K562 (cell line): Measurements from ENCODE around the gene CISD3. TPM values are rescaled to one million over a fixed set of nuclear protein-coding genes. Genes with fewer than 3 reads are reported as not detected.

Source experiments
- BRD4 ChIP-seq: fragments of 200-600 bp; sonication (generic); IDR thresholded peaks from 2 replicates; pipeline ENCODE4 v1.6.1; 2017; ENCODE audit warnings: inconsistent platforms
- CCAR2 ChIP-seq: fragments of 200-400 bp; formaldehyde crosslinking; IDR thresholded peaks from 2 replicates; pipeline ENCODE4 v1.6.1; 2017; ENCODE audit warnings: mild to moderate bottlenecking, low read depth, low read length
- CREB1 ChIP-seq, 2 experiments: sonication (generic) in 1 of 2; formaldehyde crosslinking in 1 of 2; IDR thresholded peaks; 2 replicates each; pipeline versions ENCODE4 v1.6.1 to v1.8.0; 2012 to 2022; ENCODE audit warnings: inconsistent platforms in 1 of 2, mild to moderate bottlenecking in 1 of 2, missing genetic modification reagents in 1 of 2, moderate library complexity in 1 of 2
- ESRRA ChIP-seq: fragments of 450-650 bp; IDR thresholded peaks from 2 replicates; pipeline ENCODE4 v1.6.1; 2014; ENCODE audit warnings: low read depth, mild to moderate bottlenecking, moderate library complexity, borderline replicate concordance
- FOXM1 ChIP-seq, 2 experiments: fragments of 450-650 bp in 1 of 2; sonication (generic) in 1 of 2; formaldehyde crosslinking in 1 of 2; IDR thresholded peaks; 2 replicates each; pipeline versions ENCODE4 v1.6.1 to v1.9.0; 2017 to 2022; ENCODE audit warnings: low read depth in 2 of 2, mild to moderate bottlenecking in 2 of 2, missing genetic modification reagents in 1 of 2, moderate library complexity in 1 of 2
- NR2C1 ChIP-seq, 2 experiments: fragments of 450-650 bp; IDR thresholded peaks; 2 replicates each; pipeline ENCODE4 v1.6.1; 2017; ENCODE audit warnings: mild to moderate bottlenecking in 2 of 2, antibody characterized with exemption in 1 of 2, inconsistent platforms in 1 of 2, missing compliant biosample characterization in 1 of 2, missing genetic modification characterization in 1 of 2
- PHF21A ChIP-seq: fragments of 450-650 bp; IDR thresholded peaks from 2 replicates; pipeline ENCODE4 v1.6.1; 2017; ENCODE audit warnings: low read depth, borderline replicate concordance
- RBFOX2 ChIP-seq: fragments of 200-400 bp; formaldehyde crosslinking; IDR thresholded peaks from 2 replicates; pipeline ENCODE4 v1.6.1; 2017; ENCODE audit warnings: low read depth, mild to moderate bottlenecking, low read length, moderate library complexity
- TAF7 ChIP-seq: fragments of 450-650 bp; IDR thresholded peaks from 2 replicates; pipeline ENCODE4 v1.6.1; 2016; ENCODE audit warnings: missing genetic modification characterization, missing compliant biosample characterization
- TARDBP ChIP-seq: fragments of 450-650 bp; IDR thresholded peaks from 2 replicates; pipeline ENCODE4 v1.6.1; 2016
- TFAM ChIP-seq: fragments of 250-450 bp; sonication (Bioruptor Pico); conservative IDR thresholded peaks from 2 replicates; pipeline ENCODE4 v1.5.0; 2021; ENCODE audit warnings: mild to moderate bottlenecking, moderate library complexity
- TGIF2 ChIP-seq: sonication (generic); formaldehyde crosslinking; IDR thresholded peaks from 2 replicates; pipeline ENCODE4 v1.8.1; 2022; ENCODE audit warnings: mild to moderate bottlenecking, missing genetic modification reagents, moderate library complexity
- ZFP1 ChIP-seq: fragments of 450-650 bp; formaldehyde crosslinking; IDR thresholded peaks from 2 replicates; pipeline ENCODE4 v1.4.0; 2020; ENCODE audit warnings: mild to moderate bottlenecking, mixed read lengths
- ZNF445 ChIP-seq: fragments of 250-450 bp; sonication (Bioruptor Pico); IDR thresholded peaks from 2 replicates; pipeline ENCODE4 v1.4.0; 2020; ENCODE audit warnings: low read depth, mild to moderate bottlenecking, moderate library complexity
- polyA plus RNA-seq, 8 experiments: library from polyadenylated mRNA; depleted of rRNA in 4 of 8; stranded (reverse) in 5 of 8; unstranded in 3 of 8; fragments of >200 nt; fragmentation: Nextera tagmentation in 2 of 8; fragmentation: Illumina TruSeq in 1 of 8; extraction: Ambion mirVana in 2 of 8; extraction: Trizol in 1 of 8; gene quantifications; 2 replicates each; pipeline versions ENCODE4 v1.2.1 to v1.2.3, GENCODE V29; 2011 to 2014; ENCODE audit warnings: inconsistent platforms in 1 of 8, missing spikeins in 1 of 8
- total RNA-seq, 7 experiments: library from RNA; depleted of rRNA in 6 of 7; stranded (reverse); fragments of >200 nt in 6 of 7; fragmentation: Illumina TruSeq in 2 of 7; extraction: Trizol in 2 of 7; gene quantifications; 2 replicates each; pipeline versions ENCODE4 v1.2.1 to v1.2.3, GENCODE V29; 2011 to 2021; ENCODE audit warnings: low replicate concordance in 1 of 7
- TF ChIP-seq, protein P1 (sequence below): fragments of 250-450 bp; sonication (Bioruptor Pico); IDR thresholded peaks from 2 replicates; pipeline ENCODE4 v1.8.0; 2022; ENCODE audit warnings: moderate library complexity, mild to moderate bottlenecking, inconsistent platforms
- TF ChIP-seq, protein P2 (sequence below): fragments of 250-450 bp; sonication (Bioruptor Pico); IDR thresholded peaks from 2 replicates; pipeline ENCODE4 v1.4.0; 2020; ENCODE audit warnings: mild to moderate bottlenecking, moderate library complexity
- TF ChIP-seq, protein P3 (sequence below), 3 experiments: fragments of 200-800 bp in 1 of 3; sonication (Bioruptor generic) in 1 of 3; sonication (generic) in 1 of 3; formaldehyde crosslinking in 1 of 3; IDR thresholded peaks; 2 replicates each; pipeline versions ENCODE4 v1.6.1 to v1.8.0; 2016 to 2022; ENCODE audit warnings: mild to moderate bottlenecking in 2 of 3, missing compliant biosample characterization in 2 of 3, missing genetic modification characterization in 2 of 3, missing genetic modification reagents in 1 of 3
- TF ChIP-seq, protein P4 (sequence below): fragments of 200-400 bp; formaldehyde crosslinking; IDR thresholded peaks from 2 replicates; pipeline ENCODE4 v1.6.1; 2017; ENCODE audit warnings: mild to moderate bottlenecking, low read depth, low read length, moderate library complexity
- TF ChIP-seq, protein P5 (sequence below): fragments of 250-450 bp; sonication (Bioruptor Pico); IDR thresholded peaks from 2 replicates; pipeline ENCODE4 v1.5.0; 2021

The CISD3 gene
- total and polyA plus RNA-seq, 9 of the 15 experiments (the other 6 are each of a cell fraction or from before 2014, with no cell fraction given), result 5.0 to 60.7 (median 15.7) TPM

DNA sequence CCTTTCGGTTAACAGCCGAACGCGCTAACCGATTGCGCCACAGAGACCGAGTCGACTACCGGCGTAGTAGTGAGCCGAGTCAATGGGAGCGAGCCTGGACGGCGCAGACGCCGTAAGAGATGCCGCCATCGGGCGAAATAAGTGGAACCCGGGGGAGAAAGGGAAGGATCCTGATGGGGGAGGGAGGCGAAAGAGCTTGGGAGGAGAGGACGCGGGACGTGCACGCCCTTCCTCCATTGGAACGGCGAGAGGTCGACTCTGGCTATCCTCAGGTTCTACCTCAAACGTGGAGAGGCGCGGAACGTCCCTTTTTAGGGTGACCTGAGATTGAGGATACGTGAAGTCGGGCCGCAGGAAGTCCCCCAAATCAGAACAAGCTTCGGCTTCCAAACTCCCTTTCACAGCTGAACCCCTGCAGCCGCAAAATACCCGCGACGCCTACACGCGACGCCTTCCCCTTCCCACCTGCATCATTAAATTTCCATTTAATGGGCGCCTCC lies 21.7 kb downstream of the CISD3 start (continued):
- TF ChIP-seq, protein P1, sequence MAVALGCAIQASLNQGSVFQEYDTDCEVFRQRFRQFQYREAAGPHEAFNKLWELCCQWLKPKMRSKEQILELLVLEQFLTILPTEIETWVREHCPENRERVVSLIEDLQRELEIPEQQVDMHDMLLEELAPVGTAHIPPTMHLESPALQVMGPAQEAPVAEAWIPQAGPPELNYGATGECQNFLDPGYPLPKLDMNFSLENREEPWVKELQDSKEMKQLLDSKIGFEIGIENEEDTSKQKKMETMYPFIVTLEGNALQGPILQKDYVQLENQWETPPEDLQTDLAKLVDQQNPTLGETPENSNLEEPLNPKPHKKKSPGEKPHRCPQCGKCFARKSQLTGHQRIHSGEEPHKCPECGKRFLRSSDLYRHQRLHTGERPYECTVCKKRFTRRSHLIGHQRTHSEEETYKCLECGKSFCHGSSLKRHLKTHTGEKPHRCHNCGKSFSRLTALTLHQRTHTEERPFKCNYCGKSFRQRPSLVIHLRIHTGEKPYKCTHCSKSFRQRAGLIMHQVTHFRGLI (CRISPR knock-in tag), result no peak
- no peak for TF ChIP-seq TARDBP
- TF ChIP-seq RBFOX2, result peak; percentile 60
- peak; percentile 41; the same call in 1 of the 2 replicates for TF ChIP-seq BRD4
- peak; percentile 40; the same call in 1 of the 2 replicates for TF ChIP-seq ESRRA
- TF ChIP-seq CREB1 (IDR thresholded peaks at IDR 0.05), result no peak
- peak; percentile 14; the same call in 1 of the 2 replicates for TF ChIP-seq CREB1 (CRISPR knock-in tag; IDR thresholded peaks at IDR 0.05)
- 0 out of 2 replicates have a peak, but pooled peaks have one; percentile 14 for TF ChIP-seq TAF7 (tag)
- no peak for TF ChIP-seq CCAR2
- no peak for TF ChIP-seq FOXM1 (IDR thresholded peaks at IDR 0.05; ENCODE audit: low read depth)
- no peak; the same call in 1 of the 2 replicates for TF ChIP-seq FOXM1 (CRISPR knock-in tag; IDR thresholded peaks at IDR 0.05; ENCODE audit: low read depth)
- TF ChIP-seq TFAM (CRISPR knock-in tag), result no peak
- TF ChIP-seq, protein P2, sequence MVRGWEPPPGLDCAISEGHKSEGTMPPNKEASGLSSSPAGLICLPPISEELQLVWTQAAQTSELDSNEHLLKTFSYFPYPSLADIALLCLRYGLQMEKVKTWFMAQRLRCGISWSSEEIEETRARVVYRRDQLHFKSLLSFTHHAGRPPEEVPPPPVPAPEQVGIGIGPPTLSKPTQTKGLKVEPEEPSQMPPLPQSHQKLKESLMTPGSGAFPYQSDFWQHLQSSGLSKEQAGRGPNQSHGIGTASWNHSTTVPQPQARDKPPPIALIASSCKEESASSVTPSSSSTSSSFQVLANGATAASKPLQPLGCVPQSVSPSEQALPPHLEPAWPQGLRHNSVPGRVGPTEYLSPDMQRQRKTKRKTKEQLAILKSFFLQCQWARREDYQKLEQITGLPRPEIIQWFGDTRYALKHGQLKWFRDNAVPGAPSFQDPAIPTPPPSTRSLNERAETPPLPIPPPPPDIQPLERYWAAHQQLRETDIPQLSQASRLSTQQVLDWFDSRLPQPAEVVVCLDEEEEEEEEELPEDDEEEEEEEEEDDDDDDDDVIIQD (CRISPR knock-in tag), result no peak
- no peak for TF ChIP-seq ZFP1 (CRISPR knock-in tag)
- TF ChIP-seq ZNF445 (CRISPR knock-in tag), result no peak
- TF ChIP-seq, protein P3, sequence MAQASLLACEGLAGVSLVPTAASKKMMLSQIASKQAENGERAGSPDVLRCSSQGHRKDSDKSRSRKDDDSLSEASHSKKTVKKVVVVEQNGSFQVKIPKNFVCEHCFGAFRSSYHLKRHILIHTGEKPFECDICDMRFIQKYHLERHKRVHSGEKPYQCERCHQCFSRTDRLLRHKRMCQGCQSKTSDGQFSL (CRISPR knock-in tag; IDR thresholded peaks at IDR 0.05), result 0 out of 2 replicates have a peak, but pooled peaks have one; percentile 34
- TF ChIP-seq, protein P3 (tag; IDR thresholded peaks at IDR 0.05), result no peak; a peak in 1 of 4 replicates
- TF ChIP-seq, protein P4, sequence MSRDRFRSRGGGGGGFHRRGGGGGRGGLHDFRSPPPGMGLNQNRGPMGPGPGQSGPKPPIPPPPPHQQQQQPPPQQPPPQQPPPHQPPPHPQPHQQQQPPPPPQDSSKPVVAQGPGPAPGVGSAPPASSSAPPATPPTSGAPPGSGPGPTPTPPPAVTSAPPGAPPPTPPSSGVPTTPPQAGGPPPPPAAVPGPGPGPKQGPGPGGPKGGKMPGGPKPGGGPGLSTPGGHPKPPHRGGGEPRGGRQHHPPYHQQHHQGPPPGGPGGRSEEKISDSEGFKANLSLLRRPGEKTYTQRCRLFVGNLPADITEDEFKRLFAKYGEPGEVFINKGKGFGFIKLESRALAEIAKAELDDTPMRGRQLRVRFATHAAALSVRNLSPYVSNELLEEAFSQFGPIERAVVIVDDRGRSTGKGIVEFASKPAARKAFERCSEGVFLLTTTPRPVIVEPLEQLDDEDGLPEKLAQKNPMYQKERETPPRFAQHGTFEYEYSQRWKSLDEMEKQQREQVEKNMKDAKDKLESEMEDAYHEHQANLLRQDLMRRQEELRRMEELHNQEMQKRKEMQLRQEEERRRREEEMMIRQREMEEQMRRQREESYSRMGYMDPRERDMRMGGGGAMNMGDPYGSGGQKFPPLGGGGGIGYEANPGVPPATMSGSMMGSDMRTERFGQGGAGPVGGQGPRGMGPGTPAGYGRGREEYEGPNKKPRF, result no peak
- TF ChIP-seq, protein P5, sequence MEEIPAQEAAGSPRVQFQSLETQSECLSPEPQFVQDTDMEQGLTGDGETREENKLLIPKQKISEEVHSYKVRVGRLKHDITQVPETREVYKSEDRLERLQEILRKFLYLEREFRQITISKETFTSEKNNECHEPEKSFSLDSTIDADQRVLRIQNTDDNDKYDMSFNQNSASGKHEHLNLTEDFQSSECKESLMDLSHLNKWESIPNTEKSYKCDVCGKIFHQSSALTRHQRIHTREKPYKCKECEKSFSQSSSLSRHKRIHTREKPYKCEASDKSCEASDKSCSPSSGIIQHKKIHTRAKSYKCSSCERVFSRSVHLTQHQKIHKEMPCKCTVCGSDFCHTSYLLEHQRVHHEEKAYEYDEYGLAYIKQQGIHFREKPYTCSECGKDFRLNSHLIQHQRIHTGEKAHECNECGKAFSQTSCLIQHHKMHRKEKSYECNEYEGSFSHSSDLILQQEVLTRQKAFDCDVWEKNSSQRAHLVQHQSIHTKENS (CRISPR knock-in tag), result no peak
- no peak for TF ChIP-seq TGIF2 (CRISPR knock-in tag)
- TF ChIP-seq NR2C1 (IDR thresholded peaks at IDR 0.05), result no peak
- TF ChIP-seq NR2C1 (tag; IDR thresholded peaks at IDR 0.05), result no peak
- peak; percentile 50; the same call in 1 of the 2 replicates for TF ChIP-seq PHF21A
